Nephron progenitor cell (in vitro differentiated cells): ENCODE measurements around the gene SLC6A15.

Experiments
- DNase-seq: peaks from one replicate; pipeline ENCODE4 v3.0.0; 2021
- H3K27ac Mint-ChIP-seq: 2 replicates; pipeline ENCODE4 v1.8.0; 2021; ENCODE audit warnings: mild to moderate bottlenecking, moderate library complexity, mixed read lengths
- H3K27me3 Mint-ChIP-seq: 2 replicates; pipeline ENCODE4 v1.8.0; 2021; ENCODE audit warnings: mild to moderate bottlenecking, low read depth, mixed read lengths; ENCODE audit not compliant: poor library complexity
- H3K36me3 Mint-ChIP-seq: 2 replicates; pipeline ENCODE4 v1.8.0; 2021; ENCODE audit warnings: low read depth, mixed read lengths
- H3K4me1 Mint-ChIP-seq: 2 replicates; pipeline ENCODE4 v1.8.0; 2021; ENCODE audit warnings: mixed read lengths
- H3K4me3 Mint-ChIP-seq: 2 replicates; pipeline ENCODE4 v1.8.0; 2021; ENCODE audit warnings: mild to moderate bottlenecking, moderate library complexity, mixed read lengths
- H3K9me3 Mint-ChIP-seq: 2 replicates; pipeline ENCODE4 v1.8.0; 2021; ENCODE audit warnings: mild to moderate bottlenecking, moderate library complexity, mixed read lengths
- TF ChIP-seq, protein P1 (sequence below): fragments of 200-600 bp; sonication (generic); IDR thresholded peaks from 2 replicates; pipeline ENCODE4 v1.5.0; 2021; ENCODE audit warnings: antibody characterized with exemption

Gene SLC6A15

DNA sequence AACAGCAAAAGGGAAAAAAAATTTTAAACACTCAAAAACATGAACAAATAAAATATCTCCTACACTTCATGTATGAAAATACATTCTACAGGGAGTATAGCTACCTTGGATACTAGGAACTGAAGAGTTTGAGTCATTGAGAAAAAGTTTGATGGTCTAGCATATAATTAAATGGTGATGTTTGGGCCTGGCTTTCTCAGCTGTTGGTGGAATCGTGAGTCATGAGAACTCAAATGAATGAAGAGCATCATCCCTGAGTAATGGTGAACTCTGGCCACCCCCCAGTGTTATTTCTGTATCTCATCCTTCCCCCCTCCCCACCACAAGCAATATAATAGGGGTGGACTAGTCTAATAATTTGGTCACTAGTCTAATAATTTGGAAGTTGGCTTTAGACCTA, 6.7 kb upstream of the SLC6A15 start:
- DNase-seq = no peak
- no peak overlapping the region for H3K27ac Mint-ChIP-seq
- no peak overlapping the region for H3K4me3 Mint-ChIP-seq
- TF ChIP-seq, protein P1, sequence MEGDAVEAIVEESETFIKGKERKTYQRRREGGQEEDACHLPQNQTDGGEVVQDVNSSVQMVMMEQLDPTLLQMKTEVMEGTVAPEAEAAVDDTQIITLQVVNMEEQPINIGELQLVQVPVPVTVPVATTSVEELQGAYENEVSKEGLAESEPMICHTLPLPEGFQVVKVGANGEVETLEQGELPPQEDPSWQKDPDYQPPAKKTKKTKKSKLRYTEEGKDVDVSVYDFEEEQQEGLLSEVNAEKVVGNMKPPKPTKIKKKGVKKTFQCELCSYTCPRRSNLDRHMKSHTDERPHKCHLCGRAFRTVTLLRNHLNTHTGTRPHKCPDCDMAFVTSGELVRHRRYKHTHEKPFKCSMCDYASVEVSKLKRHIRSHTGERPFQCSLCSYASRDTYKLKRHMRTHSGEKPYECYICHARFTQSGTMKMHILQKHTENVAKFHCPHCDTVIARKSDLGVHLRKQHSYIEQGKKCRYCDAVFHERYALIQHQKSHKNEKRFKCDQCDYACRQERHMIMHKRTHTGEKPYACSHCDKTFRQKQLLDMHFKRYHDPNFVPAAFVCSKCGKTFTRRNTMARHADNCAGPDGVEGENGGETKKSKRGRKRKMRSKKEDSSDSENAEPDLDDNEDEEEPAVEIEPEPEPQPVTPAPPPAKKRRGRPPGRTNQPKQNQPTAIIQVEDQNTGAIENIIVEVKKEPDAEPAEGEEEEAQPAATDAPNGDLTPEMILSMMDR = no peak
- H3K4me1 Mint-ChIP-seq = no peaks in the 10 kb centered on the region
- peaks cover 18% of the 10 kb centered on the region for H3K27me3 Mint-ChIP-seq
- H3K9me3 Mint-ChIP-seq = no peaks in the 10 kb centered on the region
- no peaks in the 10 kb centered on the region for H3K36me3 Mint-ChIP-seq

DNA sequence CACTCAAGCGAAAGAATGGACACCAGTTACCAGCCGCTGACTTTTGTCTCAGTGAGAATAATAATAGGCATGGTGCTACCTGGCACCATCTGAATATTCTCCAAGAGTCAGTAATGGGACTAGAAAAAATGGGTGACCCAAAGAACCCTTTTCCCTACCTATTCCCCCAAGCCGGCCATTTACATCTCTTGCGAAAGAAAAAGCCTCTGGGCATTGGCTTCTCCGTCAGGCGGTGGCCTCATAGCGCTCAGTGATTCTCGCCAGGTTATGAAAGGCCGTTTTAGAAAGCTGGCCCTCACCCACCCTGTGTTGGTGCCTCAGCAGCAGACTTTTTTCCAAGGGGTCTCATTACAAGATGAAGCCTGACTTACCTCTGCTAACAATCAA, 523 bp upstream of the SLC6A15 start:
- Mint-ChIP-seq H3K4me1 (peaks cover 17% of the 10 kb centered on the region), H3K27ac (peak overlapping the region; percentile 36), H3K9me3 (no peaks in the 10 kb centered on the region), H3K27me3 (peaks cover 47% of the 10 kb centered on the region), H3K4me3 (peak overlapping the region; percentile 87), H3K36me3 (no peaks in the 10 kb centered on the region)
- TF ChIP-seq, protein P1 = no peak
- DNase-seq = peak; percentile 16

DNA sequence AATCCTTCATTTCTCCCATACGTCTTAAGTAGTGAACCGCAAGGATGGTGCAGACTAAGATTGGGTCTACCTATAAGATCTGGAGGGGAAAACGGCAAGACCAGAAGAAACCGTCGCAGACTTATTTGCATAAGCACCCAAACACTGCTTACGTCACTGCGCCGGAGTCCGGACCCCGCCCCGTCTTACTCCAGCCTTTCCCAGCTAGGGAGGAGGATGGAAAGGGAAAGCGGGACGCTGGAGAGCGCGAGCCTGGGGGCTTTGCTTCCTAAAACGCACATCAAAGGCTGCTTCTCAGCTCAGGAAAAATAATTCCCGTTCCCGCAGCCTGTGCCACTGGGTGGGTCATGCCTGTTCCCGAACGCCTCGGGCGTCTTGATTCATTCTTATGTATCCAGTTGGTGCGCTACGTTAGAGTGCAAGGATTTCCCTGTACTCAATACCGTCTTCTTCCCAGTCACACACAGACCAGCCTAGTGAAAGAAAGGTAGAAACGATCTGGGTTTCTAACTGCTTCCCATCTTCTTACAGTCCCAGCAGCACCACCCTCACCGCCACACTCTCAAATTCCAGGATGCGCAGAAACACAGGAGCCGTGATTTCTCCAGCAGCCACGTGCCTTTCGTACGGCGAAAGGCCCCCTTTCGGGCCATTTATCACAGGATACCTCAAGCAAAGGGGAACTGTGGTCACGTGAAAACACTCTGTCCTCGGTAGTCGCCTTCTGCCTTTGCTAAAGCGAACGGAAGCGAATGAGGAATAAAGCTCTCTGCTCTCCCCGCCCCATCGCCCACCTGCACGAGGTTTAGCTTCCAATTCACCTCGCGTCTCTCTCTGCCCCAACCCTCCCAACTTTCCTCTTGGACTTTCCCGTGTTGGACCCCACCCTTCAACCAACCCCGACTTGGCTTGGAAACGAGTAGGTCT, 1.1 kb downstream of the SLC6A15 start:
- H3K9me3 Mint-ChIP-seq = no peaks in the 10 kb centered on the region
- TF ChIP-seq, protein P1 = no peak
- H3K4me3 Mint-ChIP-seq = peak overlapping the region; percentile 87
- H3K27me3 Mint-ChIP-seq = peaks cover 52% of the 10 kb centered on the region
- H3K36me3 Mint-ChIP-seq = no peaks in the 10 kb centered on the region
- no peak overlapping the region for H3K27ac Mint-ChIP-seq
- peak; percentile 84 for DNase-seq
- peaks cover 17% of the 10 kb centered on the region for H3K4me1 Mint-ChIP-seq

DNA sequence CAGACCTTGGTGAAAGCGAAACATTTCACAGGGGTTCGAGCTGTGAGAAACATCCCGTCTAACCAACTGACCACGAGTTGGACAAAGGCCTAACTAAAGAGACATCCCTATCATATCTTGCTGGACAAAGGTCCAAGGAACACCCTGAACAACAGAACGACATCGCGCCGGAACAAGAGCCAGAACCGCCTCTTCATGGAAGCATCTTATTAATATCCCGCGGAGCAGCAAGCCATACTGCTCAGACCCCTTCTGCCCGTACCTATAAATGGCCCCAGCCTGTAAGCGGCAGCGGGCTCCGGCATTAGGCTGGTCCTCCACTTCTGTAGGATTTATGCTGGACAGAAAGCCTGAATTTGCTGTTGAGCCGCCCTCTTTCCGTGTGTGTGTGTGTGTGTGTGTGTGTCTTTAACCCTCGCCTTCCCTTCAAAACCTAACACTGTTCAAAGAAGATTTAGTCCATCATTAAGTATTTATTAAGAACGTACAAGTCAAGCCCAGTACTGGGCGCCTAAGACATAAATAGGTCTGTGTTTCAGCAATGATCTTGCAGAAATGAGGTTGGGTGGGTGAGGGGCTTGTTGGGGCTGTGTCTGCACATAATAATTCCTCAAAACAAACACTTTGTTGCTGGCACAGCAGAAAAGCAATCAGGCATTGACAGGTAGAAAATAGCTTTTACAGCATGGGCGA, 1.9 kb downstream of the SLC6A15 start:
- Mint-ChIP-seq H3K4me3 (peak overlapping the region; percentile 87), H3K4me1 (peaks cover 17% of the 10 kb centered on the region), H3K27ac (no peak overlapping the region), H3K27me3 (peaks cover 46% of the 10 kb centered on the region), H3K9me3 (no peaks in the 10 kb centered on the region), H3K36me3 (no peaks in the 10 kb centered on the region)
- peak; percentile 25 for DNase-seq
- TF ChIP-seq, protein P1 = no peak

DNA sequence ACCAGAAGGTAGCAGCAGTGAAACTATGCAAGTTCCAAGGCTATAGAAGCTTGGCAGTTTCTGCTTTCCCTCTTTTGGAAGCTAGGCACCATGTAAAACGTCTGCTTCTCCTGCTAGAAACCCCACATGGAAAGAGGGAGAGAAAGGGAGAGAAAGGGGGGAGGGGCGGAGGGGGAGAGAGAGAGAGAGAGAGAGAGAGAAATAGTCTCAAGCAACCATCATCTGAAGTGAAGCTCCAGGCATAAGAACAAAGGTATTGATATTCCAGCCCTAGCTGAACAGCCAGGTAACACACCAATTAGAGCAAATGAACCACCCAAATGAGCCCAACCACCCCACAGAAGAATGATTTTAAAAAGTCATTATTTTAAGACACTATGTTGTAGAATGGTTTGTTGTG, 8.5 kb downstream of the SLC6A15 start:
- TF ChIP-seq, protein P1 = no peak
- no peak for DNase-seq
- H3K4me3 Mint-ChIP-seq = no peak overlapping the region
- H3K27ac Mint-ChIP-seq = no peak overlapping the region
- H3K27me3 Mint-ChIP-seq = peaks cover 5% of the 10 kb centered on the region
- H3K9me3 Mint-ChIP-seq = no peaks in the 10 kb centered on the region
- H3K36me3 Mint-ChIP-seq = no peaks in the 10 kb centered on the region
- H3K4me1 Mint-ChIP-seq = no peaks in the 10 kb centered on the region
